Measurements from ENCODE around the gene RNF220.
A peak's percentile ranks its signal among the peaks of the same experiment; 100 is the strongest.

RNF220 gene

GRCh38 chr1:44631647-44632539 lies 226.8 kb downstream of the RNF220 start:
- FAIRE-seq = no peak
- peak; percentile 74 for DNase-seq (ENCODE audit: low spot score)

GRCh38 chr1:44632598-44632997 lies 227.5 kb downstream of the RNF220 start:
- DNase-seq (ENCODE audit: low spot score) = peak; percentile 20

GRCh38 chr1:44634606-44635189 lies 229.6 kb downstream of the RNF220 start:
- DNase-seq (ENCODE audit: low spot score) (no peak), FAIRE-seq (no peak)

More at GRCh38 chr1:44632598-44632997, 227.5 kb downstream of the RNF220 start:
- no peak for FAIRE-seq

- FAIRE-seq = no peak
These were observed 230.4 kb downstream of the RNF220 start for GRCh38 chr1:44635439-44635838.

GRCh38 chr1:44636083-44636687 lies 231.1 kb downstream of the RNF220 start:
- no peak for DNase-seq (ENCODE audit: low spot score)

More at GRCh38 chr1:44635439-44635838, 230.4 kb downstream of the RNF220 start:
- DNase-seq (ENCODE audit: low spot score) = no peak

GRCh38 chr1:44636688-44637598 lies 231.9 kb downstream of the RNF220 start:
- DNase-seq (ENCODE audit: low spot score) (no peak), FAIRE-seq (no peak)

More at GRCh38 chr1:44636083-44636687, 231.1 kb downstream of the RNF220 start:
- FAIRE-seq = no peak

GRCh38 chr1:44637702-44638411 lies 232.8 kb downstream of the RNF220 start:
- FAIRE-seq (no peak), DNase-seq (ENCODE audit: low spot score) (no peak)

GRCh38 chr1:44640200-44640853 lies 235.3 kb downstream of the RNF220 start:
- DNase-seq (ENCODE audit: low spot score) = no peak
- FAIRE-seq = no peak

- DNase-seq (ENCODE audit: low spot score) (no peak), FAIRE-seq (no peak)
These were observed 236.4 kb downstream of the RNF220 start for GRCh38 chr1:44641126-44642102.

GRCh38 chr1:44642255-44642654 lies 237.2 kb downstream of the RNF220 start:
- no peak for DNase-seq (ENCODE audit: low spot score)
- FAIRE-seq = no peak

GRCh38 chr1:44642925-44643324 lies 237.9 kb downstream of the RNF220 start:
- FAIRE-seq = no peak
- no peak for DNase-seq (ENCODE audit: low spot score)

GRCh38 chr1:44643721-44644334 lies 238.8 kb downstream of the RNF220 start:
- DNase-seq (ENCODE audit: low spot score) (no peak), FAIRE-seq (no peak)

GRCh38 chr1:44644806-44645205 lies 239.8 kb downstream of the RNF220 start:
- FAIRE-seq = no peak
- DNase-seq (ENCODE audit: low spot score) = no peak

GRCh38 chr1:44645476-44646244 lies 240.6 kb downstream of the RNF220 start:
- no peak for DNase-seq (ENCODE audit: low spot score)
- no peak for FAIRE-seq

GRCh38 chr1:44646261-44647110 lies 241.4 kb downstream of the RNF220 start:
- DNase-seq (ENCODE audit: low spot score) = no peak
- no peak for FAIRE-seq

GRCh38 chr1:44647896-44648295 lies 242.8 kb downstream of the RNF220 start:
- FAIRE-seq = no peak
- no peak for DNase-seq (ENCODE audit: low spot score)

Measured in RCC 7860 (cell line).